GM12878 (cell line): ENCODE measurements around the gene CMSS1. TPM values are rescaled to one million over a fixed set of nuclear protein-coding genes. Genes with fewer than 3 reads are reported as not detected.

ENCODE experiments used
- ATAC-seq: fragments of 200-7000 bp; cut with Tn5 transposase; 3 replicates; pipeline ENCODE4 v1.9.1; 2020; ENCODE audit warnings: mild to moderate bottlenecking, moderate library complexity
- BruUV-seq: library from RNA; stranded (reverse); fragments of 400-500 nt; replicated peaks from 2 replicates; lab custom pipeline; 2021; lab: Mats Ljungman, UMichigan
- CTCF ChIA-PET: fragments of 300-600 bp; sonication (Branson Sonifier 250); formaldehyde crosslinking; extraction: SDS; loops from one replicate; lab custom pipeline; 2021; ENCODE audit warnings: inconsistent platforms; lab: Yijun Ruan, JAX
- POLR2A ChIA-PET: fragments of 350-600 bp; formaldehyde crosslinking; extraction: SDS; loops from one replicate; lab custom pipeline; 2021; ENCODE audit warnings: inconsistent platforms; lab: Charles Lee
- RAD21 ChIA-PET: fragments of 300-600 bp; sonication (Branson Sonifier 250); formaldehyde crosslinking; loops from one replicate; lab custom pipeline; 2023; ENCODE audit warnings: antibody characterized with exemption; ENCODE audit not compliant: unreplicated experiment; lab: Charles Lee
- SMC1A ChIA-PET: fragments of 300-600 bp; sonication (Branson Sonifier 250); formaldehyde crosslinking; loops from one replicate; lab custom pipeline; 2023; ENCODE audit not compliant: unreplicated experiment, uncharacterized antibody; lab: Charles Lee
- DNase-seq: peaks from one replicate; pipeline ENCODE4 v3.0.0-alpha.2; 2011; ENCODE audit warnings: low read depth, low spot score
- FAIRE-seq: peaks from 3 replicates; lab custom pipeline; 2011; peaks lifted over from hg19 to GRCh38; lab: Jason Lieb, UNC
- H2AFZ ChIP-seq: 2 replicates; pipeline ENCODE4 v1.6.0; 2011; ENCODE audit warnings: low read depth, low read length, control low read depth; ENCODE audit not compliant: control insufficient read depth
- H3K27ac ChIP-seq: 2 replicates; pipeline ENCODE4 v1.5.1; 2011; ENCODE audit warnings: control low read depth; ENCODE audit not compliant: control insufficient read depth, insufficient read depth
- H3K27me3 ChIP-seq, 2 experiments: replicated peaks in 1 of 2; 2 replicates each; pipeline versions ENCODE4 v1.6.0 to v1.6.1; 2011; ENCODE audit warnings: low read length in 1 of 2; ENCODE audit not compliant: control insufficient read depth in 2 of 2, insufficient read depth in 2 of 2
- H3K36me3 ChIP-seq, 2 experiments: 2 replicates each; pipeline ENCODE4 v1.5.1; 2011; ENCODE audit warnings: low read length in 1 of 2; ENCODE audit not compliant: control insufficient read depth in 2 of 2, insufficient read depth in 2 of 2
- H3K4me1 ChIP-seq: 2 replicates; pipeline ENCODE4 v1.6.1; 2011; ENCODE audit warnings: mild to moderate bottlenecking, low read length, moderate library complexity, mixed read lengths; ENCODE audit not compliant: control insufficient read depth, insufficient read depth
- H3K4me2 ChIP-seq: 2 replicates; pipeline ENCODE4 v1.6.0; 2011; ENCODE audit warnings: control low read depth; ENCODE audit not compliant: control insufficient read depth, insufficient read depth
- H3K4me3 ChIP-seq: fragments of 200-600 bp; sonication (generic); 2 replicates; pipeline ENCODE4 v1.5.1; 2016
- H3K79me2 ChIP-seq: 2 replicates; pipeline ENCODE4 v1.6.0; 2011; ENCODE audit warnings: low read length; ENCODE audit not compliant: control insufficient read depth, insufficient read depth
- H3K9ac ChIP-seq: 2 replicates; pipeline ENCODE4 v1.8.0; 2011; ENCODE audit warnings: low read length, control low read depth, mixed read lengths; ENCODE audit not compliant: control insufficient read depth, insufficient read depth
- H3K9me3 ChIP-seq: replicated peaks from 3 replicates; pipeline ENCODE4 v1.5.1; 2011; ENCODE audit warnings: mild to moderate bottlenecking, low read length; ENCODE audit not compliant: control insufficient read depth, insufficient read depth
- H4K20me1 ChIP-seq: 2 replicates; pipeline ENCODE4 v1.6.0; 2011; ENCODE audit not compliant: control insufficient read depth, insufficient read depth
- CBX3 ChIP-seq: fragments of 200-600 bp; sonication (generic); IDR thresholded peaks from 2 replicates; pipeline ENCODE4 v1.6.1; 2016; ENCODE audit warnings: low read depth, borderline replicate concordance
- GATAD2B ChIP-seq: fragments of 450-650 bp; conservative IDR thresholded peaks from 2 replicates; pipeline ENCODE4 v1.6.1; 2017; ENCODE audit warnings: low read depth, mild to moderate bottlenecking, moderate library complexity
- HDAC2 ChIP-seq: fragments of 200-600 bp; sonication (generic); IDR thresholded peaks from 2 replicates; pipeline ENCODE4 v1.6.1; 2017
- JUND ChIP-seq: IDR thresholded peaks from 2 replicates; pipeline ENCODE4 v1.6.1; 2012; ENCODE audit warnings: low read depth, mild to moderate bottlenecking, low read length, improper control_type of control experiment, moderate library complexity
- MEF2B ChIP-seq: fragments of 450-650 bp; IDR thresholded peaks from 2 replicates; pipeline ENCODE4 v1.6.1; 2018; ENCODE audit warnings: mild to moderate bottlenecking, moderate library complexity; ENCODE audit not compliant: partially characterized antibody, poor library complexity, severe bottlenecking
- STAT3 ChIP-seq: IDR thresholded peaks from 2 replicates; pipeline ENCODE4 v1.6.1; 2011; ENCODE audit warnings: low read depth, low read length, improper control_type of control experiment
- TAF1 ChIP-seq: IDR thresholded peaks from 2 replicates; pipeline ENCODE4 v1.6.1; 2011; ENCODE audit warnings: mild to moderate bottlenecking, low read depth, low read length, borderline replicate concordance
- ZNF592 ChIP-seq: fragments of 450-650 bp; IDR thresholded peaks from 2 replicates; pipeline ENCODE4 v1.6.1; 2017; ENCODE audit warnings: mild to moderate bottlenecking, moderate library complexity
- in situ Hi-C: fragments of 300-500 bp; cut with MboI; formaldehyde crosslinking; loops from 9 replicates; pipeline ENCODE4 v1.14.3; 2018; ENCODE audit warnings: mixed read lengths
- intact Hi-C: fragments of 100-400 bp; cut with micrococcal nuclease; formaldehyde crosslinking; loops from one replicate; pipeline ENCODE4 v1.14.2; 2022; ENCODE audit not compliant: unreplicated experiment
- polyA plus RNA-seq, 11 experiments: library from polyadenylated mRNA; depleted of rRNA in 4 of 11; unstranded in 6 of 11; stranded (reverse) in 5 of 11; fragments of >200 nt; fragmentation: Nextera tagmentation in 4 of 11; fragmentation: Illumina TruSeq in 1 of 11; extraction: Ambion mirVana in 4 of 11; extraction: Trizol in 1 of 11; gene quantifications; 1 replicate in 1 of 11; 2 replicates in 10 of 11; pipeline versions ENCODE4 v1.2.1 to v1.2.3, GENCODE V29; 2011 to 2016; ENCODE audit warnings: inconsistent platforms in 2 of 11, missing spikeins in 2 of 11, low read depth in 1 of 11
- total RNA-seq, 4 experiments: library from RNA; depleted of rRNA in 3 of 4; stranded (reverse); fragments of >200 nt in 3 of 4; fragmentation: Illumina TruSeq in 1 of 4; extraction: Trizol in 1 of 4; gene quantifications; 2 replicates each; pipeline versions ENCODE4 v1.2.1 to v1.2.3, GENCODE V29; 2013 to 2021
- TF ChIP-seq, protein P1 (sequence below): fragments of 150-350 bp; IDR thresholded peaks from 2 replicates; pipeline ENCODE4 v1.6.1; 2016; ENCODE audit warnings: low read depth, low read length
- TF ChIP-seq, protein P2 (sequence below): fragments of 150-350 bp; IDR thresholded peaks from 2 replicates; pipeline ENCODE4 v1.6.1; 2014; ENCODE audit warnings: mild to moderate bottlenecking, low read depth, low read length

Gene CMSS1
- total and polyA plus RNA-seq, 10 of the 15 experiments (the other 5 are each of a cell fraction or from before 2014, with no cell fraction given), result 31.0 to 118 (median 70.1) TPM

DNA sequence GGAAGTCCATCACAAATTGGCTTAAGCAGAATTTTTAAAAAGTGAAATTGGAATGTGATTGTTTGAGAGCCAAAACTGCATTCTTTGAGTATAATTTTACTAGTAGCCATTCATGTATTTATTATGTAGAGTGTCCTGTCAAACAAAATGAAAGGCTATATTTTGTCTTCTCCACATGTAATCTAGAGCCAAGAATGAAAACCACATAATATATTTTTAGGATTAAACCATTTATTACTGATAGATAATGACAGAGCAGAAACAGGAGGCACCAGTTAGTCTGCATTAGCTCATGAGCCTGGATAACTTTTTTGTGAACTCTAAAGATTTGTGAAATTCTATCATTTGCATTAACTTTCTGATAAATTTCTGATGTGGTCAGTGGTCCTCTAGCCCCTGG is 166.5 kb downstream of the CMSS1 start:
- Histone ChIP-seq H3K4me1 (no peaks in the 10 kb centered on the region), H3K79me2 (no peaks in the 10 kb centered on the region), H2AFZ (no peak overlapping the region), H3K4me2 (no peak overlapping the region), H3K36me3 (no peaks in the 10 kb centered on the region), H3K4me3 (no peak overlapping the region), H3K9ac (no peak overlapping the region), H4K20me1 (no peaks in the 10 kb centered on the region), H3K27me3 (no peaks in the 10 kb centered on the region), H3K27ac (no peak overlapping the region), H3K9me3 (no peaks in the 10 kb centered on the region)
- DNase-seq (no peak), FAIRE-seq (no peak), ATAC-seq (no peak)
- BruUV-seq, result no TSS peak
- in situ Hi-C loops, result no loop called here
- ChIA-PET RAD21 (no interaction called here), POLR2A (no interaction called here), SMC1A (interaction anchor here (0.6 to 0.9 kb wide), 4 partner anchors 38 to 1475 kb away, joined by 3 read pairs; no protein-coding TSS in a partner anchor), CTCF (no interaction called here)
- TF ChIP-seq MEF2B (no peak), STAT3 (no peak), JUND (no peak), CBX3 (no peak), TAF1 (no peak), HDAC2 (no peak), GATAD2B (no peak), ZNF592 (no peak)
- TF ChIP-seq, protein P1, sequence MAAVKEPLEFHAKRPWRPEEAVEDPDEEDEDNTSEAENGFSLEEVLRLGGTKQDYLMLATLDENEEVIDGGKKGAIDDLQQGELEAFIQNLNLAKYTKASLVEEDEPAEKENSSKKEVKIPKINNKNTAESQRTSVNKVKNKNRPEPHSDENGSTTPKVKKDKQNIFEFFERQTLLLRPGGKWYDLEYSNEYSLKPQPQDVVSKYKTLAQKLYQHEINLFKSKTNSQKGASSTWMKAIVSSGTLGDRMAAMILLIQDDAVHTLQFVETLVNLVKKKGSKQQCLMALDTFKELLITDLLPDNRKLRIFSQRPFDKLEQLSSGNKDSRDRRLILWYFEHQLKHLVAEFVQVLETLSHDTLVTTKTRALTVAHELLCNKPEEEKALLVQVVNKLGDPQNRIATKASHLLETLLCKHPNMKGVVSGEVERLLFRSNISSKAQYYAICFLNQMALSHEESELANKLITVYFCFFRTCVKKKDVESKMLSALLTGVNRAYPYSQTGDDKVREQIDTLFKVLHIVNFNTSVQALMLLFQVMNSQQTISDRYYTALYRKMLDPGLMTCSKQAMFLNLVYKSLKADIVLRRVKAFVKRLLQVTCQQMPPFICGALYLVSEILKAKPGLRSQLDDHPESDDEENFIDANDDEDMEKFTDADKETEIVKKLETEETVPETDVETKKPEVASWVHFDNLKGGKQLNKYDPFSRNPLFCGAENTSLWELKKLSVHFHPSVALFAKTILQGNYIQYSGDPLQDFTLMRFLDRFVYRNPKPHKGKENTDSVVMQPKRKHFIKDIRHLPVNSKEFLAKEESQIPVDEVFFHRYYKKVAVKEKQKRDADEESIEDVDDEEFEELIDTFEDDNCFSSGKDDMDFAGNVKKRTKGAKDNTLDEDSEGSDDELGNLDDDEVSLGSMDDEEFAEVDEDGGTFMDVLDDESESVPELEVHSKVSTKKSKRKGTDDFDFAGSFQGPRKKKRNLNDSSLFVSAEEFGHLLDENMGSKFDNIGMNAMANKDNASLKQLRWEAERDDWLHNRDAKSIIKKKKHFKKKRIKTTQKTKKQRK, result no peak
- TF ChIP-seq, protein P2, sequence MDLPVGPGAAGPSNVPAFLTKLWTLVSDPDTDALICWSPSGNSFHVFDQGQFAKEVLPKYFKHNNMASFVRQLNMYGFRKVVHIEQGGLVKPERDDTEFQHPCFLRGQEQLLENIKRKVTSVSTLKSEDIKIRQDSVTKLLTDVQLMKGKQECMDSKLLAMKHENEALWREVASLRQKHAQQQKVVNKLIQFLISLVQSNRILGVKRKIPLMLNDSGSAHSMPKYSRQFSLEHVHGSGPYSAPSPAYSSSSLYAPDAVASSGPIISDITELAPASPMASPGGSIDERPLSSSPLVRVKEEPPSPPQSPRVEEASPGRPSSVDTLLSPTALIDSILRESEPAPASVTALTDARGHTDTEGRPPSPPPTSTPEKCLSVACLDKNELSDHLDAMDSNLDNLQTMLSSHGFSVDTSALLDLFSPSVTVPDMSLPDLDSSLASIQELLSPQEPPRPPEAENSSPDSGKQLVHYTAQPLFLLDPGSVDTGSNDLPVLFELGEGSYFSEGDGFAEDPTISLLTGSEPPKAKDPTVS, result no peak
- intact Hi-C loops, result no loop called here
